Adrenal gland (tissue), 12 donors: ENCODE results near the gene VSIG10. TPM values are rescaled to one million over a fixed set of nuclear protein-coding genes. Genes with fewer than 3 reads are reported as not detected.

ENCODE experiments used
- DNase-seq, 7 donors: peaks; one replicate each; pipeline ENCODE4 v3.0.0-alpha.2; 2019 to 2020
- H3K27ac ChIP-seq, 5 donors: fragments of 200-600 bp; sonication (generic) in 4 of 5; 1 replicate in 3 of 5; 2 replicates in 2 of 5; pipeline versions ENCODE4 v1.5.1 to v1.8.0; 2016 to 2020; ENCODE audit warnings: mild to moderate bottlenecking in 1 of 5
- H3K27me3 ChIP-seq: fragments of 200-600 bp; 2 replicates; pipeline ENCODE4 v1.8.0; 2021
- H3K36me3 ChIP-seq, 2 donors: fragments of 200-600 bp; replicated peaks in 1 of 2; 1 replicate in 1 of 2; 2 replicates in 1 of 2; pipeline versions ENCODE4 v1.5.1 to v1.8.0; 2018 to 2022
- H3K4me1 ChIP-seq, 2 donors: fragments of 200-600 bp; replicated peaks in 1 of 2; 1 replicate in 1 of 2; 2 replicates in 1 of 2; pipeline versions ENCODE4 v1.5.1 to v1.8.0; 2018 to 2021
- H3K4me3 ChIP-seq, 4 donors: fragments of 200-600 bp; sonication (generic) in 3 of 4; one replicate each; pipeline ENCODE4 v1.5.1; 2016 to 2018
- H3K9me3 ChIP-seq, 3 donors: fragments of 200-600 bp; sonication (generic) in 1 of 3; replicated peaks in 1 of 3; 1 replicate in 2 of 3; 2 replicates in 1 of 3; pipeline versions ENCODE4 v1.5.1 to v1.8.0; 2016 to 2021
- POLR2A ChIP-seq, 2 donors: fragments of 450-650 bp; IDR thresholded peaks; one replicate each; pipeline ENCODE4 v1.6.1; 2017; ENCODE audit warnings: antibody characterized with exemption in 2 of 2, mild to moderate bottlenecking in 2 of 2, moderate library complexity in 1 of 2
- WGBS, 4 donors: extraction: QIAGEN DNeasy Blood & Tissue Kit in 2 of 4; methylation state at CpG; one replicate each; pipeline versions ENCODE4 v1.1.5 to v1.1.7; 2013 to 2017; 5-methylcytosine and 5-hydroxymethylcytosine counted together
- intact Hi-C, 2 donors: fragments of 100-400 bp; cut with DNase I; formaldehyde crosslinking; loops; one replicate each; pipeline versions ENCODE4 v1.14.1 to v1.15.0; 2022 to 2023
- polyA plus RNA-seq, 3 donors: library from polyadenylated mRNA; stranded (reverse); fragments of 200-250 nt in 2 of 3; fragments of 350-450 nt in 1 of 3; fragmentation: Illumina TruSeq in 1 of 3; extraction: RNeasy Lipid Tissue Mini Kit (QIAGEN cat#74804) in 1 of 3; gene quantifications; one replicate each; pipeline ENCODE4 v1.2.3, GENCODE V29; 2013 to 2014
- total RNA-seq, 9 donors: library from RNA; depleted of rRNA in 4 of 9; stranded (reverse); fragments of >200 nt in 4 of 9; fragments of 120-200 nt in 1 of 9; fragmentation: NEBNext Ultra II Directional in 1 of 9; extraction: Animal tissue kit (Norgen Biotek cat#: 25700) in 1 of 9; gene quantifications; one replicate each; pipeline versions ENCODE4 v1.1.0 to v1.2.4, GENCODE V29; 2013 to 2023
- TF ChIP-seq, protein P1 (sequence below), 6 experiments: fragments of 450-650 bp in 4 of 6; fragments of 200-600 bp in 2 of 6; sonication (generic) in 1 of 6; IDR thresholded peaks; 1 replicate in 5 of 6; 2 replicates in 1 of 6; pipeline versions ENCODE4 v1.5.1 to v1.8.0; 2016 to 2021; ENCODE audit warnings: antibody characterized with exemption in 6 of 6, mild to moderate bottlenecking in 2 of 6, moderate library complexity in 1 of 6
- donor health status: healthy with polysubstance abuse.
- donor health status: Bipolar disorder and iron deficiency.
- donor health status: DM: yes; HTN: yes; CAD: no.
- donor health status: DM: no; HTN: no; CAD: no.
- donor health status: DM: no; HTN: no; CAD: no.
- donor health status: DM: yes; HTN: yes; CAD: no.

Gene VSIG10
- total and polyA plus RNA-seq, 12 donors: 22.6 to 87.6 (median 53.0) TPM

GRCh38 chr12:118102070-118102469 lies 1.7 kb downstream of the VSIG10 start:
- Histone ChIP-seq H3K27ac (no peak overlapping the region), H3K4me1 (peaks cover 5 to 19% of the 10 kb centered on the region in 2 donors), H3K27me3 (no peaks in the 10 kb centered on the region), H3K36me3 (no peaks in the 10 kb centered on the region), H3K4me3 (no peak overlapping the region), H3K9me3 (no peaks in the 10 kb centered on the region)
- DNase-seq: peak in 1 of 7 donors; percentile 22
- TF ChIP-seq, protein P1, sequence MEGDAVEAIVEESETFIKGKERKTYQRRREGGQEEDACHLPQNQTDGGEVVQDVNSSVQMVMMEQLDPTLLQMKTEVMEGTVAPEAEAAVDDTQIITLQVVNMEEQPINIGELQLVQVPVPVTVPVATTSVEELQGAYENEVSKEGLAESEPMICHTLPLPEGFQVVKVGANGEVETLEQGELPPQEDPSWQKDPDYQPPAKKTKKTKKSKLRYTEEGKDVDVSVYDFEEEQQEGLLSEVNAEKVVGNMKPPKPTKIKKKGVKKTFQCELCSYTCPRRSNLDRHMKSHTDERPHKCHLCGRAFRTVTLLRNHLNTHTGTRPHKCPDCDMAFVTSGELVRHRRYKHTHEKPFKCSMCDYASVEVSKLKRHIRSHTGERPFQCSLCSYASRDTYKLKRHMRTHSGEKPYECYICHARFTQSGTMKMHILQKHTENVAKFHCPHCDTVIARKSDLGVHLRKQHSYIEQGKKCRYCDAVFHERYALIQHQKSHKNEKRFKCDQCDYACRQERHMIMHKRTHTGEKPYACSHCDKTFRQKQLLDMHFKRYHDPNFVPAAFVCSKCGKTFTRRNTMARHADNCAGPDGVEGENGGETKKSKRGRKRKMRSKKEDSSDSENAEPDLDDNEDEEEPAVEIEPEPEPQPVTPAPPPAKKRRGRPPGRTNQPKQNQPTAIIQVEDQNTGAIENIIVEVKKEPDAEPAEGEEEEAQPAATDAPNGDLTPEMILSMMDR (IDR thresholded peaks at IDR 0.05): no peak
- TF ChIP-seq POLR2A (IDR thresholded peaks at IDR 0.05): no peak
- intact Hi-C loops: no loop called here
- 68 to 74% (median 71%) methylated on average over 3 to 6 of the region's 6 CpGs for WGBS, 4 donors

GRCh38 chr12:118101051-118101450 lies 2.8 kb downstream of the VSIG10 start:
- 87 to 93% (median 91%) methylated on average over 3 of the region's 3 CpGs for WGBS, 4 donors

DNA sequence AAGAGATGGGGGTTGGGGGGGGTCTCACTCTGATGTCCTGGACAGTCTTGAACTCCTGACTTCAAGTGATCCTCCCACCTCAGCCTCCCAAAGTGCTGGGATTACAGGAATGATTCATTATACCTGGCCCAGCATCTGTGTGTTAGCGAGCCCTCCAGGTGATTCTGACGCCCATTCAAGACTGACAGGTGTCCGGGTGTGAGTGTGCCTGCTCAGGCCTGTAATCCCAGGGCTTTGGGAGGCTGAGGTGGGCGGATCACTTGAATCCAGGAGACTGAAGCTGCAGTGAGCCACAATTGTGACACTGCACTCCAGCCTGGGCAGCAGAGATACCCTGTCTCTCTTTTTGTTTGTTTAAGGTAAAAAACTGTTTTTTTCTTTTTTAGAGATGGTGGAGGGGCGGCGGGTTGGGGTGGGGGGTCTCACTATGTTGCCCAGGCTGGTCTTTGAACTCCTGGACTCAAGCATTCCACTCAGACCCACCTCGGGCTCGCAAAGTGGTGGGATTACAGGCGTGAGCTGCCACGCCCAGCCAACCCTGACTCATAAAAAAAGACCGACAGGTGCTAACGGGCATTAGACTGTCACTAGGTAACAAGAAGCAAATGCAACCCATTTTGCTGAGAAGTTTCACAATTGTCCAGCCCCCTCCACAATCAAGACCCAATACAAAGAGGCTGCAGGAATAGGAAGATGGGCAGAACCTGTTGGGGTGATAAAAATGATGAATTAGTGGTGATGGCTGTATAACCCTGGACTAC lies 4.7 kb downstream of the VSIG10 start:
- Histone ChIP-seq H3K36me3 (peaks cover 0 to under 1% of the 10 kb centered on the region in 2 donors), H3K9me3 (no peaks in the 10 kb centered on the region), H3K27me3 (no peaks in the 10 kb centered on the region), H3K4me3 (no peak overlapping the region), H3K27ac (no peak overlapping the region), H3K4me1 (peaks cover 5 to 13% of the 10 kb centered on the region in 2 donors)
- TF ChIP-seq, protein P1 (IDR thresholded peaks at IDR 0.05): no peak
- no peak for TF ChIP-seq POLR2A (IDR thresholded peaks at IDR 0.05)
- WGBS, 4 donors: 93 to 95% (median 94%) methylated on average over 12 of the region's 12 CpGs
- intact Hi-C loops: no loop called here
- no peak for DNase-seq

More at GRCh38 chr12:118101051-118101450, 2.8 kb downstream of the VSIG10 start:
- no peaks in the 10 kb centered on the region for H3K36me3 ChIP-seq
- intact Hi-C loops: no loop called here
- no peak overlapping the region for H3K4me3 ChIP-seq
- DNase-seq: no peak
- no peaks in the 10 kb centered on the region for H3K27me3 ChIP-seq
- TF ChIP-seq, protein P1 (IDR thresholded peaks at IDR 0.05): no peak
- TF ChIP-seq POLR2A (IDR thresholded peaks at IDR 0.05): no peak
- H3K9me3 ChIP-seq: no peaks in the 10 kb centered on the region
- H3K4me1 ChIP-seq: peaks cover 5 to 19% of the 10 kb centered on the region in 2 donors
- no peak overlapping the region for H3K27ac ChIP-seq

DNA sequence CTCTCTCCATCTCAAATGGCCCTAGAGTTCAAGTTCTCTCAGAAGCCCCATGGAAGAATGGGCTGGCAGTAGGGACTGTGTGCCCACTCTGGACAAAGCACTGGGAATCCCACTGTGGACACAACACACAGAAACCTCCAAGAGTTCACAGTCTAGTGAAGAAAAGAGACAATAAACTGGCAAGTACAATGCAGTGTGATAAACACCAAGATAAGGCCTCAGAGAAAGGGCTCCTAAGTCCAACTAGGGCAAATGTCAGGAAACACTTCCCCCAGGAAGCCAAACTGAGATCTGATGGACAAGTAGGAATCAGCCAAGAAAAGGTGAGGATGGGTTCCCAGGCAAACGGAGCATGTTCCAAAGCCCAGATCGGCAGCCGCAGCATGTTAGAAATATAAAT lies 5.4 kb downstream of the VSIG10 start:
- no peak overlapping the region for H3K4me3 ChIP-seq
- H3K9me3 ChIP-seq: no peaks in the 10 kb centered on the region
- DNase-seq: no peak
- peaks cover 0 to 4% of the 10 kb centered on the region in 2 donors for H3K36me3 ChIP-seq
- peaks cover 5 to 13% of the 10 kb centered on the region in 2 donors for H3K4me1 ChIP-seq
- H3K27ac ChIP-seq: no peak overlapping the region
- intact Hi-C loops: no loop called here
- WGBS, 4 donors: 59 to 75% (median 68%) methylated on average over 3 of the region's 3 CpGs
- TF ChIP-seq, protein P1 (IDR thresholded peaks at IDR 0.05): no peak
- no peak for TF ChIP-seq POLR2A (IDR thresholded peaks at IDR 0.05)
- H3K27me3 ChIP-seq: no peaks in the 10 kb centered on the region
